Naive B cell (primary cell): Measurements from ENCODE around the gene LYZ. TPM values are rescaled to one million over a fixed set of nuclear protein-coding genes. Genes with fewer than 3 reads are reported as not detected.
A peak's percentile ranks its signal among the peaks of the same experiment; 100 is the strongest.

Experiments
- ATAC-seq, 2 donors: fragments of 150-1000 bp; cut with Tn5 transposase; 2 replicates each; pipeline ENCODE4 v1.10.0; 2021; ENCODE audit warnings: low read depth in 2 of 2, mild to moderate bottlenecking in 2 of 2, moderate library complexity in 2 of 2
- DNase-seq: peaks from one replicate; pipeline ENCODE4 v3.0.0; 2022
- H3K27ac Mint-ChIP-seq, 6 donors: one replicate each; pipeline ENCODE4 v1.8.0; 2020 to 2022; ENCODE audit warnings: mild to moderate bottlenecking in 6 of 6, mixed read lengths in 6 of 6, moderate library complexity in 5 of 6, inconsistent platforms in 2 of 6
- H3K27me3 Mint-ChIP-seq, 3 donors: one replicate each; pipeline ENCODE4 v1.8.0; 2021 to 2022; ENCODE audit warnings: mixed read lengths in 3 of 3, mild to moderate bottlenecking in 1 of 3
- H3K36me3 Mint-ChIP-seq, 2 donors: one replicate each; pipeline ENCODE4 v1.8.0; 2020 to 2022; ENCODE audit warnings: mixed read lengths in 2 of 2, inconsistent platforms in 1 of 2, mild to moderate bottlenecking in 1 of 2
- H3K4me1 Mint-ChIP-seq, 3 donors: one replicate each; pipeline ENCODE4 v1.8.0; 2020 to 2022; ENCODE audit warnings: mixed read lengths in 3 of 3, inconsistent platforms in 1 of 3, mild to moderate bottlenecking in 1 of 3, moderate library complexity in 1 of 3
- H3K4me3 Mint-ChIP-seq, 8 donors: one replicate each; pipeline ENCODE4 v1.8.0; 2020 to 2022; ENCODE audit warnings: mild to moderate bottlenecking in 8 of 8, mixed read lengths in 8 of 8, moderate library complexity in 8 of 8, inconsistent platforms in 2 of 8
- H3K9me3 Mint-ChIP-seq, 7 donors: one replicate each; pipeline ENCODE4 v1.8.0; 2020 to 2022; ENCODE audit warnings: mixed read lengths in 7 of 7, mild to moderate bottlenecking in 5 of 7, inconsistent platforms in 2 of 7, moderate library complexity in 1 of 7
- polyA plus RNA-seq, 6 donors: library from polyadenylated mRNA; unstranded; fragments of 300-500 nt; fragmentation: Illumina TruSeq; gene quantifications; one replicate each; pipeline ENCODE4 v1.2.3, GENCODE V29; 2021; ENCODE audit warnings: low read depth in 6 of 6

The LYZ gene
- polyA plus RNA-seq, 6 donors from 2014 or later = 2.1 to 84.0 (median 41.4) TPM

- ATAC-seq = no peak
- DNase-seq = no peak
- peaks cover 0 to 6% (median 0%) of the 10 kb centered on the region in 3 donors for H3K27me3 Mint-ChIP-seq
- no peaks in the 10 kb centered on the region for H3K36me3 Mint-ChIP-seq
- H3K4me1 Mint-ChIP-seq = peaks cover 7 to 13% (median 11%) of the 10 kb centered on the region in 3 donors
- no peaks in the 10 kb centered on the region for H3K9me3 Mint-ChIP-seq
- H3K27ac Mint-ChIP-seq = peak overlapping the region in 1 of 6 donors; percentile 37
- no peak overlapping the region for H3K4me3 Mint-ChIP-seq
These were observed 4.1 kb upstream of the LYZ start for GRCh38 chr12:69343885-69344612.

DNA sequence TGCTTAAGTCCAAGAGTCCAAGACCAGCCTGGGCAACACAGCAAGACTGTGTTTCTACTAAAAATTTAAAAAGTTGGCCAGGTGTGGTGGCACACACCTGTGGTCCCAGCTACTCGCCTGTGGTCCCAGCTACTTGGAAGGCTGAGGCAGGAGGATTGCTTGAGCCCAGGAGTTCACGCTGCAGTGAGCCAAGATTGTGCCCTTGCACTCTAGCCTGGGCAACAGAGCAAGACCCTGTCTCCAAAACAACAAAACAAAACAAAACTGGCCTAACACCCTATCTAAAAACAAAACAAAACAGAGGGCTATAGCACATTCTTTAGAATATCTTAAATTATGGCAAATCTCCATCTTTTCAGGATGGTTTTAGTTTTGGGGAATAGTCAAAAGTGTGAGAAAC is 3.1 kb upstream of the LYZ start:
- no peak for ATAC-seq
- Mint-ChIP-seq H3K27ac (no peak overlapping the region), H3K27me3 (peaks cover 0 to 6% (median 0%) of the 10 kb centered on the region in 3 donors), H3K4me1 (peaks cover 5 to 7% (median 6%) of the 10 kb centered on the region in 3 donors), H3K36me3 (no peaks in the 10 kb centered on the region), H3K9me3 (no peaks in the 10 kb centered on the region), H3K4me3 (no peak overlapping the region)
- no peak for DNase-seq

- ATAC-seq (no peak), DNase-seq (no peak)
- Mint-ChIP-seq H3K27me3 (peaks cover 0 to 6% (median 0%) of the 10 kb centered on the region in 3 donors), H3K4me1 (peaks cover 5 to 7% (median 6%) of the 10 kb centered on the region in 3 donors), H3K9me3 (no peaks in the 10 kb centered on the region), H3K4me3 (no peak overlapping the region), H3K27ac (no peak overlapping the region), H3K36me3 (no peaks in the 10 kb centered on the region)
These were observed 2.4 kb upstream of the LYZ start for GRCh38 chr12:69345742-69346141.

DNA sequence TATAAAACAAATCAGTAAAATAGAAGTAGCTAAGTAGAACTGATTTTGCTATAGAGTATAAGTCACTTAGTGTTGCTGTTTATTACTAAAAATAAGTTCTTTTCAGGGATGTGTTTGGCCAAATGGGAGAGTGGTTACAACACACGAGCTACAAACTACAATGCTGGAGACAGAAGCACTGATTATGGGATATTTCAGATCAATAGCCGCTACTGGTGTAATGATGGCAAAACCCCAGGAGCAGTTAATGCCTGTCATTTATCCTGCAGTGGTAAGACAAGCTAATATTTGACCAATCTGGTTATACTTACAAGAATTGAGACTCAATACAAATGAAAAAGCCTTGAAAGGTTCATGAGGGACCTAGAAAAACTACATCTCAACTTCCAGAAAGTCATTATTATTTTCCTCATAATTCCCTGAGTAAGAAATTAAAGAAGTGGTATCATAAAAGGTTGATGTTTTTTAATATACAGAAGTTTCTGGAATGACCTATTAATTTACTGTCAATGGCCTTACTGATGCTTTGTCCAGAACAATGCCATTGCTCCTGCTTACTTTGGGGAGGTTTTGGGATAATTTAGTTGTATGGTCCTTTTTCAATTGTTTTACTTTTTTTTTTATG is 1.9 kb downstream of the LYZ start:
- Mint-ChIP-seq H3K27me3 (peaks cover 0 to 11% (median 6%) of the 10 kb centered on the region in 3 donors), H3K4me1 (peaks cover 5 to 7% (median 6%) of the 10 kb centered on the region in 3 donors), H3K27ac (no peak overlapping the region), H3K4me3 (no peak overlapping the region), H3K36me3 (no peaks in the 10 kb centered on the region), H3K9me3 (no peaks in the 10 kb centered on the region)
- no peak for ATAC-seq
- no peak for DNase-seq

DNA sequence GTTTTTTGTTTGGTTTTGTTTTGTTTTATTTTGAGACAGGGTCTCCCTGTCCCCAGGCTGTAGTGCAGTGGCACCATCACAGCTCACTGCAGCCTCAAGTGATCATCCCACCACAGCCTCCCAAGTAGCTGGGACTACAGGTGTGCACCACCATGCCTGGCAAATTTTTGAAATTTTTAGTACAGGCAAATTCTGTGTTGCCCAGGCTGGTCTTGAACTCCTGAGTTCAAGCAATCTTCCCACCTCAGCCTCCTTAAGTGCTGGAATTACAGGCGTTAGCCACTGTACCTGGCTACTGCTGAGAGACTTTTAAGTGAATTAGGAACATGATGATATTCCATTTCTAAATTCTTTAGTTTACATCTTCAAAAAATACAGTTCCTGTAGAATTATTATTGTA is 2.6 kb downstream of the LYZ start:
- no peak overlapping the region for H3K4me3 Mint-ChIP-seq
- no peak for ATAC-seq

GRCh38 chr12:69351462-69352236 is 3.5 kb downstream of the LYZ start:
- Mint-ChIP-seq H3K36me3 (no peaks in the 10 kb centered on the region), H3K9me3 (no peaks in the 10 kb centered on the region), H3K4me1 (peaks cover 5 to 7% (median 6%) of the 10 kb centered on the region in 3 donors), H3K4me3 (no peak overlapping the region), H3K27ac (no peak overlapping the region), H3K27me3 (peaks cover 0 to 11% (median 6%) of the 10 kb centered on the region in 3 donors)
- DNase-seq (no peak), ATAC-seq (no peak)

More for the DNA sequence above, 2.6 kb downstream of the LYZ start:
- Mint-ChIP-seq H3K9me3 (no peaks in the 10 kb centered on the region), H3K36me3 (no peaks in the 10 kb centered on the region), H3K27me3 (peaks cover 0 to 11% (median 6%) of the 10 kb centered on the region in 3 donors), H3K4me1 (peaks cover 5 to 7% (median 6%) of the 10 kb centered on the region in 3 donors), H3K27ac (no peak overlapping the region)
- DNase-seq = no peak

DNA sequence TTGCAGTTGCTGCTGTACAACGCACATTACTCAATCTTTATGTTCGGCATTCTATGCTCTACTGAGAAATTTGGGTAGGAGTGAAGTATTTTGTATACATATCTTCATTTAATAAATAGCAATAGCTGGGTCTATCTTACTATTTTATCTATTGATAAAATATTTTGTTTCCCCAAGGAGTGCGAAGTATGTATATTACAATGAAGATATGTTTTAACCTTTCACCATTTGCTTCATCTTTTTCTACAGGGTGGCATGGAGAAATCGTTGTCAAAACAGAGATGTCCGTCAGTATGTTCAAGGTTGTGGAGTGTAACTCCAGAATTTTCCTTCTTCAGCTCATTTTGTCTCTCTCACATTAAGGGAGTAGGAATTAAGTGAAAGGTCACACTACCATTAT is 4.7 kb downstream of the LYZ start:
- no peak for DNase-seq
- Mint-ChIP-seq H3K36me3 (no peaks in the 10 kb centered on the region), H3K4me1 (peaks cover 10 to 13% (median 13%) of the 10 kb centered on the region in 3 donors), H3K27me3 (peaks cover 0 to 11% (median 6%) of the 10 kb centered on the region in 3 donors), H3K27ac (no peak overlapping the region), H3K4me3 (no peak overlapping the region), H3K9me3 (no peaks in the 10 kb centered on the region)
- ATAC-seq = no peak

DNA sequence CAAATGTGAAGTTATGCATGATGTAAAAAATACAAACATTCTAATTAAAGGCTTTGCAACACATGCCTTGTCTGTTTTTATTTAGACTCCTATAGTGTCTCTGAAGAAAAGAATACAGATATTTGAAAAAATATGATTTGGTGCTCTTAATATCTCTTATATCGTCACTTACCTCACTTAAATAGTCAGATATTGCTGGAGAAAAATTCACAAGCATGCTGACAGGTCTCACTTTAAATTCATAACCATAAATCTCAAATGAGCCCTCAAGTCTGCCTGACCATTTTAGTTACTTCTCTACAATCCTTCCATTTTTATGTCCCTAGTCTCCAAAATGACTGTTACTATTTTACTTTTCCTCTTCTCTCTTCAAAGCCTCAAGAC is 6.0 kb downstream of the LYZ start:
- Mint-ChIP-seq H3K4me1 (peaks cover 7 to 10% (median 7%) of the 10 kb centered on the region in 3 donors), H3K9me3 (no peaks in the 10 kb centered on the region), H3K27ac (no peak overlapping the region), H3K27me3 (peaks cover 0 to 11% (median 6%) of the 10 kb centered on the region in 3 donors), H3K4me3 (no peak overlapping the region), H3K36me3 (no peaks in the 10 kb centered on the region)
- DNase-seq = no peak
- no peak for ATAC-seq

DNA sequence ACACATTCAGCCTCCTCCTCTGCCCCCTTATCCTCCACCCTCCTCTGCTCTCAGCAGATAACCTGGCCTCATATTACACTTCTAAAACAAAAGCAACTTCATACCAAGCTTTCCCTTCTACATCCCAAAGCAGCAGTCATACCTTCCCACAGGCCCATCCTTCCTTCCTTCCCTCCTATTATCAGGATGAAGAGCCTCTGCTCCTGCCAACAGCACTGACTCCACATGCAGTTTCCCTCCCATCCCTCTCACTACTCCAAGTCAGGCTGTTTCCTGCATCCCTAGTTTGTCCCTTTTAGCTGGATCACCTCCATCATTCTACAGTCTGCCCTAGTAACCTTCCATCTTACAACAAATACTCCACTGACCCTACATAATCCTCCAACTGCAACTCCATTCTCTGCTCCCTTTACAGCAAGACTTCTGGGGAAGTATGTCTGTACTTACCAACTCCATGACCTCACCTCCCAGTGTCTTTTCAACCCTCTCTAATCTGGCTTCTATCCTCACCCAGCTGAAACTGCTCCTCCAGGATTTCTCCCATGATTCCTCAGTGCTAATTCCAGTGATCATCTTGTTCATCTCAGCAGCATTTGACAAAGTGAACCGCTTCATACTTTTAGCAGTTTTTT is 6.5 kb downstream of the LYZ start:
- no peaks in the 10 kb centered on the region for H3K36me3 Mint-ChIP-seq
- ATAC-seq = no peak
- H3K27me3 Mint-ChIP-seq = peaks cover 0 to 11% (median 6%) of the 10 kb centered on the region in 3 donors
- peaks cover 12 to 13% (median 12%) of the 10 kb centered on the region in 3 donors for H3K4me1 Mint-ChIP-seq
- H3K4me3 Mint-ChIP-seq = no peak overlapping the region
- DNase-seq = no peak
- peak overlapping the region in 2 of 6 donors; percentile 2 to 14 for H3K27ac Mint-ChIP-seq
- no peaks in the 10 kb centered on the region for H3K9me3 Mint-ChIP-seq

DNA sequence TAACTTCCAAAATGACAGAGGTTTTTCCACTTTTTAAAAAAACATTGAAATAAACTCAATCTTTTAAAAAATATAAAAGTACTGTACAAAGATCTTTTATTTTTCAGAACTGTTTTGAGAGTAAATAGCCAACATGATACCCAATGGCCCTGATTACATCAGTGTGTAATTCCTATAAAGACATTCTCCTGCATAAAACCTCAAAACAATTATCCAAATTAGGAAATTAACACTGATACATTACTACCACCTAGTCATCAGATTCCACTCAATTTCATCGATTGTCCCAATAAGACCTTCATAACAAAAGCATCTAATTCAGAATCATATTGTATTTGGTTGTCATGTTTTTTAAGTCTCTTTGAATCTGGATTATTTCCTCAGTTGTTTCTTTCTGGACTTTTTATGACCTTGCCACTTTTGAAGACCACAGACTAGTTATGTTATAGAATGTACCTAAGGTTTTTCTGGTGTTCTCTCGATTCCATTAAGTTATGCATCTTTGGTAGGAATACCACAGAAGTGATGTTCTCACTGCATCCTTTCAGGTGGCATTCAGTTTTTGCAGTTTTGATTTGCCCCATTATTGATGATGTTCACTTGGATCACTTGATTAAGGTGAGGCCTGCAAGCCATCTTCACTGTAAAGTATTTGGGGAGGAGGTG is 7.3 kb downstream of the LYZ start:
- H3K27ac Mint-ChIP-seq = no peak overlapping the region
- H3K4me3 Mint-ChIP-seq = no peak overlapping the region
- no peak for DNase-seq

DNA sequence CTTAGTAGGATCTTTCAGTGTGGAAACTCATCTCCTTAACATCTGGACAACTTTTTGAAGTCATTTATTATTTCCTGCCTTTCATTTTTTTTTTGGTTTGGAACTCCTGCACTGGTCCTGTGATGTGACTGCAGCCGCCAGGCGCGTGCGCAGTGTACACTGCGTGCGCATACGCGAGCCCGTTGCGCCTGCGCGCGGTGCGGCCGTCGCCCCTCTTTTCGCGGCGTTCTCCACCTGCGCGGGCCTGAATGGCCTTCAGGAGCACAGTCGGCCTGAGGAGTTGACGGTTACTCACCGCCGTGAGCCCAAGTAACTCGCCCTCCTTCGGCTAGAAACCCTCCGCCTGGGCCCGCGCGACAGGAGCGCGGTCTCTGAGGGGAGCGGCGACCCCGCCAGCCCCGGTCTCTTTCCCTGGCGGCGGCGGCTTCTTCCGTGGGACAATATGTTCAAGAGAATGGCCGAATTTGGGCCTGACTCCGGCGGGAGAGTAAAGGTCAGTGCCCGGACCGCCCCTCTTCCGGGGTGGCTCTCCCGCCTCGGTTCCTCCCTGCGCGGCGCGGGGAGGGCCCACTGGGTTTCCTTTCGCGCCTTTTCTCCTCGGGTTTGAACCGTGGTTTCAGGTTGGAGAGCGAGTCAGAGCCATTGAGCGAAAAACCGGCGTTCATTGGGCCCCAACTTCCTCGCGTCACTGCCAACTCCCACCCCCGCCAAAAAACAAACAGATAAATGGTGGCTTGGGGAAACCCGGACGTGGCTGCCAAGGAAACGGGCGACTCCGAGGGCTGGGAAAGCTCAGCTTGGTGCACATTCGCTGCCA is 11.6 kb downstream of the LYZ start, which contains the start of gene YEATS4:
TSS of gene YEATS4 (plus strand) at position 213 of the 817 bp plus-strand sequence. CDS start at position 443, 230 bp downstream.
- no peaks in the 10 kb centered on the region for H3K9me3 Mint-ChIP-seq
- peaks cover 12 to 23% (median 20%) of the 10 kb centered on the region in 3 donors for H3K4me1 Mint-ChIP-seq
- ATAC-seq (peak; percentile 82 to 83), DNase-seq (peak; percentile 81)
- peak within 1 kb of the TSS; percentile 87 to 98 (median 97) for H3K27ac Mint-ChIP-seq
- H3K36me3 Mint-ChIP-seq = no peaks in the 10 kb centered on the region
- peak within 1 kb of the TSS; percentile 75 to 96 (median 92) for H3K4me3 Mint-ChIP-seq
- H3K27me3 Mint-ChIP-seq = peaks cover 0 to 4% (median 3%) of the 10 kb centered on the region in 3 donors

More for the DNA sequence above, 7.3 kb downstream of the LYZ start:
- H3K36me3 Mint-ChIP-seq = no peaks in the 10 kb centered on the region
- peaks cover 0 to 11% (median 6%) of the 10 kb centered on the region in 3 donors for H3K27me3 Mint-ChIP-seq
- ATAC-seq = no peak
- H3K9me3 Mint-ChIP-seq = no peaks in the 10 kb centered on the region
- peaks cover 12 to 19% (median 16%) of the 10 kb centered on the region in 3 donors for H3K4me1 Mint-ChIP-seq

GRCh38 chr12:69360348-69360672 is 12.1 kb downstream of the LYZ start:
- H3K4me3 Mint-ChIP-seq = peak overlapping the region; percentile 75 to 96 (median 92)
- no peak for DNase-seq
- no peaks in the 10 kb centered on the region for H3K9me3 Mint-ChIP-seq

More at GRCh38 chr12:69360348-69360672, 12.1 kb downstream of the LYZ start:
- Mint-ChIP-seq H3K27me3 (no peaks in the 10 kb centered on the region), H3K4me1 (peaks cover 12 to 23% (median 20%) of the 10 kb centered on the region in 3 donors), H3K27ac (peak overlapping the region; percentile 87 to 98 (median 96)), H3K36me3 (no peaks in the 10 kb centered on the region)
- no peak for ATAC-seq
